IgD-negative memory B cell (primary cell): ENCODE measurements around the gene TBC1D8. TPM values are rescaled to one million over a fixed set of nuclear protein-coding genes. Genes with fewer than 3 reads are reported as not detected.

Source experiments
- H3K27ac Mint-ChIP-seq, 3 donors: one replicate each; pipeline ENCODE4 v1.8.0; 2020 to 2022; ENCODE audit warnings: mild to moderate bottlenecking in 3 of 3, mixed read lengths in 3 of 3, moderate library complexity in 1 of 3
- H3K27me3 Mint-ChIP-seq: one replicate; pipeline ENCODE4 v1.8.0; 2021; ENCODE audit warnings: mixed read lengths
- H3K36me3 Mint-ChIP-seq: one replicate; pipeline ENCODE4 v1.8.0; 2020; ENCODE audit warnings: mild to moderate bottlenecking, mixed read lengths
- H3K4me1 Mint-ChIP-seq, 3 donors: one replicate each; pipeline ENCODE4 v1.8.0; 2020 to 2022; ENCODE audit warnings: mixed read lengths in 3 of 3, mild to moderate bottlenecking in 1 of 3
- H3K4me3 Mint-ChIP-seq, 4 donors: one replicate each; pipeline ENCODE4 v1.8.0; 2020 to 2022; ENCODE audit warnings: mild to moderate bottlenecking in 4 of 4, mixed read lengths in 4 of 4, moderate library complexity in 3 of 4
- H3K9me3 Mint-ChIP-seq, 3 donors: one replicate each; pipeline ENCODE4 v1.8.0; 2020 to 2021; ENCODE audit warnings: mixed read lengths in 3 of 3, mild to moderate bottlenecking in 1 of 3
- polyA plus RNA-seq: library from polyadenylated mRNA; unstranded; fragments of 300-500 nt; fragmentation: Illumina TruSeq; gene quantifications from one replicate; pipeline ENCODE4 v1.2.3, GENCODE V29; 2021

The TBC1D8 gene
- polyA plus RNA-seq, 1 donor from 2014 or later, result 0.78 TPM

DNA sequence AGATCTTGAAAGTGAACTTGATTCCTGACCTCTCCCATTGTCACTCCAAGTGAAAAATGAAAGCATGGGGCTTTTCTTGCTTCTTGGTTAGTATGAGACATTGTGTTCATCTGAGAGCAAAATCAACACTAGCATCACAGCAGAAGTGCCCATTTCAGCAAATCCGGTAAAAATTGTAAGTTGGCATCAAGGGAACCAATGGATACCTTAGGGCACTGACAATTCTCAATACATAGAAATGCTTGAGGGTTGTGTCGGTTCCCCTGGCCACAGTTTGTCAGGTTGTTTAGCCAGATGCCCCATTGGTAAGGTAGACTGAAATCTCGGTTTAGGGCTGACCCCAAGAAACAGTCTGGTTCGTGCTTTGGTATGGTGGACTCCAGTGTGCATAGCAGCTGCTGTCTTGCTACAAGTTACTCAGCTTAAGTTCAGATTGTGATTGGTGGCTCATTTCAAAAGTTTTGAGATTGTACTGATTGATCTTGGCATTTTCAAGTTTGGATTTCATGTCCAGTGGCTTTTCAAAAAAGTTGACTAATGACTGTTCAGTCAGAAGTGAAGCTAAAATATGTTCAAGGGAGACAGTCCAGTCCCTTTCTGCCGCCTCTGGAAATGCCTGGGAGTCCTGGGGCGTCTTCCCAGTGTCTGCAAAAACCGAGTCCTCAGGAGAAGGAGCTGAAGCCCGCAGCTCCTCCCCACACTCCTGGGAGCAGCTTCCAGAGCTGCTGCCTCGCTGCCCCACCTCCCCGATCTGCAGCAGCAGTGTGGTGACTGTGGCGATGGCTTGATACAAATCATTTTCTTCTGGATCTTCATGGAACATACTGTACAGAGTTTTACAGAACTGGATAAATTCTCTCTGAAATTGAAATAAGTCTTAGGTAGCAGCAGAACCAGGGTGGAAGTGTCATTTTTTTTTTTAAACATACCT, 143.5 kb downstream of the TBC1D8 start:
- H3K27me3 Mint-ChIP-seq, result no peaks in the 10 kb centered on the region
- peak overlapping the region in 1 of 4 donors; percentile 71 for H3K4me3 Mint-ChIP-seq
- H3K36me3 Mint-ChIP-seq, result peaks cover 5% of the 10 kb centered on the region
- no peaks in the 10 kb centered on the region for H3K9me3 Mint-ChIP-seq
- peaks cover 20 to 45% (median 35%) of the 10 kb centered on the region in 3 donors for H3K4me1 Mint-ChIP-seq
- H3K27ac Mint-ChIP-seq, result peak overlapping the region in 2 of 3 donors; percentile 13 to 82

- peaks cover 9% of the 10 kb centered on the region for H3K36me3 Mint-ChIP-seq
- peaks cover 25 to 38% (median 32%) of the 10 kb centered on the region in 3 donors for H3K4me1 Mint-ChIP-seq
- H3K4me3 Mint-ChIP-seq, result peak overlapping the region in 1 of 4 donors; percentile 24
- no peaks in the 10 kb centered on the region for H3K9me3 Mint-ChIP-seq
- no peak overlapping the region for H3K27ac Mint-ChIP-seq
- H3K27me3 Mint-ChIP-seq, result no peaks in the 10 kb centered on the region
These were observed 145.0 kb downstream of the TBC1D8 start for GRCh38 chr2:101006065-101006715.

- H3K9me3 Mint-ChIP-seq, result no peaks in the 10 kb centered on the region
- H3K4me1 Mint-ChIP-seq, result peaks cover 25 to 34% (median 31%) of the 10 kb centered on the region in 3 donors
- peak overlapping the region in 3 of 4 donors; percentile 24 to 67 (median 52) for H3K4me3 Mint-ChIP-seq
- no peaks in the 10 kb centered on the region for H3K27me3 Mint-ChIP-seq
- H3K36me3 Mint-ChIP-seq, result peaks cover 9% of the 10 kb centered on the region
- H3K27ac Mint-ChIP-seq, result peak overlapping the region; percentile 59 to 86 (median 86)
These were observed 146.4 kb downstream of the TBC1D8 start for GRCh38 chr2:101004620-101005325.

- peaks cover 9% of the 10 kb centered on the region for H3K36me3 Mint-ChIP-seq
- no peaks in the 10 kb centered on the region for H3K9me3 Mint-ChIP-seq
- peak overlapping the region; percentile 91 to 99 (median 97) for H3K4me3 Mint-ChIP-seq
- H3K4me1 Mint-ChIP-seq, result peaks cover 25 to 34% (median 31%) of the 10 kb centered on the region in 3 donors
- H3K27ac Mint-ChIP-seq, result peak overlapping the region; percentile 86 to 99 (median 97)
- H3K27me3 Mint-ChIP-seq, result no peaks in the 10 kb centered on the region
These were observed 147.9 kb downstream of the TBC1D8 start for GRCh38 chr2:101003278-101003775.

- peak overlapping the region; percentile 86 to 99 (median 97) for H3K27ac Mint-ChIP-seq
- H3K36me3 Mint-ChIP-seq, result peaks cover 9% of the 10 kb centered on the region
- peak overlapping the region; percentile 91 to 99 (median 97) for H3K4me3 Mint-ChIP-seq
- H3K27me3 Mint-ChIP-seq, result no peaks in the 10 kb centered on the region
- H3K9me3 Mint-ChIP-seq, result no peaks in the 10 kb centered on the region
- H3K4me1 Mint-ChIP-seq, result peaks cover 23 to 34% (median 29%) of the 10 kb centered on the region in 3 donors
These were observed 148.5 kb downstream of the TBC1D8 start for GRCh38 chr2:101002562-101003277.

DNA sequence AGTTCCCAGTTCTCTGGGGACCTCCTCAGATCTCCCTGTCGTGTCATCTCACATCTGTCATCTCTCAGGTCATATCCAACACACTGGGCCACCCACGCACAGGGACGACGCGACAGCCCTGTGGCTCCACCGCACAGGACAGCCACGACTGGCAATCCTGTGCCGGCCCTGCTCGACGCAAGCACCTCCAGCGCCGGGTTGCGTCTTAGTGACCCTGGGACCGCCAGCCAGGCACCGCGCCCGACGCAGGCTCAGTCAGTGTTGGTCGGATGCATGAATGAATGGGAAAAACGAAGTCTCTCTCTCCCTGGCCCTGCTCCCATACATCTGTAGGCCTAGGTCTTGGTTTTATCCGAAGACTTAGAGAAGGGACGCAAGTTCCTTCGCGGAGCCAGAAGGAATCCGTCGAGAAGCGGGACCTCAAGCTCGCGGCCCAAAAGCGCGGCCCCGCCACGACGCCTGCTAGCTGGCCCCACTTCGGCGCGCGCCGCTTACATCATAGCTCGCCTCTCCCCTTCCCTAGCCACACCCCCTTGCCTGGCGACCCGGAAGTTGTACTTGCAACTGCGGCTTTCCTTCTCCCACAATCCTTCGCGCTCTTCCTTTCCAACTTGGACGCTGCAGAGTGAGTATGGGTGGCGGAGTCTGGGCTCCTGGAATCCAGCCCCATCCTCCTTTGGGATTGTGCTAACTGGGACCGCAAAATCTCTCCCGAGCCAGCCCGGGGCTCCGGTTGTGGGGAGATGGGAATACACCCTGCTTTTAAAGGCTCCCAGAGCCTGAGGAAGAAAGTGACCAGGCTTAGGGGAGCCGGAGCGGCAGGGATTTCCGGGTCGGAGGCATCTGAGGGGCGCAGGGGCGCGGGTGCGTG, 149.3 kb downstream of the TBC1D8 start, which contains the start of gene RPL31:
TSS of gene RPL31 (plus strand) at position 599 of the 871 bp plus-strand sequence. CDS start 413 bp downstream, outside the sequence.
- H3K4me3 Mint-ChIP-seq, result peak within 1 kb of the TSS; percentile 91 to 99 (median 97)
- no peaks in the 10 kb centered on the region for H3K27me3 Mint-ChIP-seq
- peaks cover 24 to 34% (median 29%) of the 10 kb centered on the region in 3 donors for H3K4me1 Mint-ChIP-seq
- H3K36me3 Mint-ChIP-seq, result peaks cover 9% of the 10 kb centered on the region
- H3K27ac Mint-ChIP-seq, result peak within 1 kb of the TSS; percentile 86 to 99 (median 97)
- no peaks in the 10 kb centered on the region for H3K9me3 Mint-ChIP-seq

DNA sequence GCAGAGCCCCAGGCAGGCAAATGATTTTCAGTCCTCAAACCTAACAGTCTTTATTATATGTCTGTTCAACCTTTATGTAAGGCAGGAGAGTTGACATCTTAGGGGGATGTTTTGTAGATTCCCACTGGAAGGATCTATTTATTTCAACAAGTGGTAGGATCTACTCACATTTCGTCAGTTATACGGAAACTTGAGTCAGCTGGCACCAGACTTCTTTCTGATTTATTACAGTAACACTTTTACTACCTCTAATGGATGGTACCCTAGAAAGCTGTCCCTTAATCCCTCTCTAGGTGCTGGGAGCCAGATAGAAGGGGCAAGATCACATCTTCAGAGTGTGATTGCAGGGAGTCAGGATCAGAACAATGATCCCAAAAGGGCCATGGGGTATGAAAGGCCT, 151.2 kb downstream of the TBC1D8 start:
- peak overlapping the region in 1 of 3 donors; percentile 61 for H3K27ac Mint-ChIP-seq
- H3K4me3 Mint-ChIP-seq, result peak overlapping the region in 3 of 4 donors; percentile 4 to 73 (median 73)
- H3K36me3 Mint-ChIP-seq, result peaks cover 9% of the 10 kb centered on the region
- H3K4me1 Mint-ChIP-seq, result peaks cover 23 to 25% (median 23%) of the 10 kb centered on the region in 3 donors
- no peaks in the 10 kb centered on the region for H3K27me3 Mint-ChIP-seq
- H3K9me3 Mint-ChIP-seq, result no peaks in the 10 kb centered on the region

DNA sequence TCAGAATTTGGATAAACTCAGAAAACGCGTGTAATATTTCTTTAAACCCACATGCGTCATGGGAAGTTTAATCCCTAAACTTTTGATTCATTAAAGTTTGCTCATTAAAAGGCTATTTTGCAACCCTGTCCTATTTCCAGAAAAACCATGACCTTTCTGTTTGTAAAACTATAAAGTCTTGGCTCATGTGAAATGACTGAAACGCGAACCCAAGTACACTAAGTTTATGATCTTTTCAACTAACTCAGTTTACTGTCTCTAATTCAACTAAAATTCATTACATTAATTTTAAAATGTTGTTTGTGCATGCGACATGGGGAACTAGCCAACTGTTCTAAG, 153.0 kb downstream of the TBC1D8 start:
- no peak overlapping the region for H3K27ac Mint-ChIP-seq
- peaks cover 12% of the 10 kb centered on the region in 3 donors for H3K4me1 Mint-ChIP-seq
- H3K27me3 Mint-ChIP-seq, result peaks cover 2% of the 10 kb centered on the region
- no peaks in the 10 kb centered on the region for H3K9me3 Mint-ChIP-seq
- H3K36me3 Mint-ChIP-seq, result peaks cover 6% of the 10 kb centered on the region
- no peak overlapping the region for H3K4me3 Mint-ChIP-seq

GRCh38 chr2:100997509-100998234, 153.5 kb downstream of the TBC1D8 start:
- peaks cover 7% of the 10 kb centered on the region in 3 donors for H3K4me1 Mint-ChIP-seq
- H3K27me3 Mint-ChIP-seq, result peaks cover 2% of the 10 kb centered on the region
- no peak overlapping the region for H3K27ac Mint-ChIP-seq
- no peaks in the 10 kb centered on the region for H3K9me3 Mint-ChIP-seq
- no peak overlapping the region for H3K4me3 Mint-ChIP-seq
- peaks cover 5% of the 10 kb centered on the region for H3K36me3 Mint-ChIP-seq

DNA sequence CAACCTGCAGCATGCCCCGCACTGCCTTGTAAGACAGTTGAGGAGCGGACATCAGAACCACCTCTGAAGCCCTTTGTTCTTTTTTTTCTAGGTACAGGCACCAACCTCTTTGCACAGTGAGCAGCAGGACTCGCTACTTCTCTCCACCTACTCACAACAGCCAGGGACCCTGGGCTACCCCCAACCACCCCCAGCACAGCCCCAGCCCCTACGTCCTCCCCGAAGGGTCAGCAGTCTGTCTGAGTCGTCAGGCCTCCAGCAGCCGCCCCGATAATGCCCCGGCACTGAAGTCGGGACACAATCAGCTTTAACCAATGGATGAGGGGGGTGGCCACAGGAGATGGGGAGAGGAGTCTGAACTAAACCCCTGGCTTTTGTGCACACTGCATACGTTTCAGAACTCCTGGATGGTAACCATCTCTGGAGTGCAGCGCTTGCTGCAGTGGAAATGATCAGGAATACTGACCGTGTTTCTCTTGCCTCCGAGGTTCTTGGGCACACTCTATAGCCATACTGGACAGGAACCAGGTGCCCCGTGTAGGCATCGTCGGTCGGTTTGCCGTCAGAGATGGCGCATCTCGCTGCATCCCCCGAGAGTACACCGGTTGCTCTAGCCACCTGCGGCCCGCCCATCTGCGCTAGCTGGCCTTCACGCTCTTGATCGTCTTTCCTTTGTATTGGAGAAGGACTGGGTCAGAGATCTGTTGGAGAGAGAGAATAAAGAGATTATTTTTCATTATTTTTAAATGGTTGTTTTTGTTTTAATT, 155.7 kb downstream of the TBC1D8 start:
- Mint-ChIP-seq H3K36me3 (peaks cover 2% of the 10 kb centered on the region), H3K27ac (no peak overlapping the region), H3K27me3 (peaks cover 2% of the 10 kb centered on the region), H3K4me1 (peaks cover 4 to 8% (median 5%) of the 10 kb centered on the region in 3 donors), H3K9me3 (no peaks in the 10 kb centered on the region), H3K4me3 (no peak overlapping the region)

DNA sequence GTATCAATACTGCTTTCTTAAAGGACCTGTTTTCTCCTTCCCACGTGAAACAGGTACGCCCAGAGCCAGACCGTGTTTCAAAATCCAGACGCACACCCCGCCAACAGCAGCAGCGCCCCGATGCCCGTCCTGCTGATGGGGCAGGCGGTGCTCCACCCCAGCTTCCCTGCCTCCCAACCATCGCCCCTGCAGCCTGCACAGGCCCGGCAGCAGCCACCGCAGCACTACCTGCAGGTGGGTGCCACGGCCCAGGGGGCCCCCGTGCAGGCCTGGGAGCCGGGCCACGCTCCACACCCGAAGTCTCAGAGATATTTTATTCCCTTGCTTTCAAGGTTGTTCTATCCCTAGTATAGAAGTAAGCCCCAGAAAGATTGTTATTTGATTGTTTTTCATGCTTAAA, 157.9 kb downstream of the TBC1D8 start:
- Mint-ChIP-seq H3K36me3 (peaks cover 2% of the 10 kb centered on the region), H3K9me3 (no peaks in the 10 kb centered on the region), H3K4me3 (no peak overlapping the region), H3K27me3 (peaks cover 2% of the 10 kb centered on the region), H3K27ac (no peak overlapping the region), H3K4me1 (peaks cover 4 to 8% (median 5%) of the 10 kb centered on the region in 3 donors)

GRCh38 chr2:100992262-100992661, 158.9 kb downstream of the TBC1D8 start:
- peak overlapping the region in 1 of 4 donors; percentile 6 for H3K4me3 Mint-ChIP-seq
- peak overlapping the region in 1 of 3 donors; percentile 6 for H3K27ac Mint-ChIP-seq
- H3K27me3 Mint-ChIP-seq, result peaks cover 2% of the 10 kb centered on the region
- H3K36me3 Mint-ChIP-seq, result peaks cover 2% of the 10 kb centered on the region
- H3K9me3 Mint-ChIP-seq, result no peaks in the 10 kb centered on the region
- peaks cover 4 to 8% (median 5%) of the 10 kb centered on the region in 3 donors for H3K4me1 Mint-ChIP-seq
